NCI-H526 treated with DMSO at 0.1 percent for 48 hours (cell line): ENCODE measurements around the gene CCL15.
A peak's percentile ranks its signal among the peaks of the same experiment; 100 is the strongest.
"Not testable (repeated sequence)": the region's sequence is repeated elsewhere in the genome, so short reads cannot be mapped to it uniquely, and the experiment has no call there.

ENCODE experiments used
- DNase-seq: peaks from one replicate; lab custom pipeline; 2025; lab: John Stamatoyannopoulos, UW

CCL15 gene, protein sequence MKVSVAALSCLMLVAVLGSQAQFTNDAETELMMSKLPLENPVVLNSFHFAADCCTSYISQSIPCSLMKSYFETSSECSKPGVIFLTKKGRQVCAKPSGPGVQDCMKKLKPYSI

DNA sequence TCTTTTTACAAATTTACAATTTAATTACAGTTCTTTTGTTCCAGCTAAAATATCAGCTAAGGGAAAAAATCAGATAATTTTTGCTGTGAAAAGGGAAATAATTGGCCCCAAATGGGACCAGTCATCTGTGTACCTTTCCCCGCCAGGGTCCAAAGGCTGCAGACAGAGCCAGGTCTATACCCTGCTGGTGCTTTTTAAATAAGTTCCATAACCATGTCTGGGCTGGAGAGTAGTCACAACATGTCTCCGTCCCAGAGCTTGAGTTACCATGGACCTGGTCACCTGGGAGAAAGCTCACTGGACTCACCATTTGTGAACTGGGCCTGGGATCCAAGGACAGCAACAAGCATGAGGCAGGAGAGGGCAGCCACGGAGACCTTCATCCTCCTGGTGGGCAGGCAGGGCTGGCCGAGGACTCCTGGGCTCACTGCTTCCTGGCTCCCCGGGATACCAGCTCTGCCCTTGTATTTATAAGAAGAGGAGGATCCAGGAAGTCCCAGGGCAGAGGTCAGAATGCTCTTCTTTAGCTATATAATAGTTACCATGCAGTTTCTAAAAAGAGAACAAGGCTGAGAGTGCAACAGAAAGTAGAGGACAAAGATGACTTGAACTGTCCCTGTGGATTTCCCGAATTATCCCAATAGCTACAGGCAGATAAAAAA is at the start of gene CCL15:
TSS of gene CCL15 (minus strand) at position 444 of the 662 bp plus-strand sequence. CDS start at position 383, 61 bp downstream.
- no peak for DNase-seq

DNA sequence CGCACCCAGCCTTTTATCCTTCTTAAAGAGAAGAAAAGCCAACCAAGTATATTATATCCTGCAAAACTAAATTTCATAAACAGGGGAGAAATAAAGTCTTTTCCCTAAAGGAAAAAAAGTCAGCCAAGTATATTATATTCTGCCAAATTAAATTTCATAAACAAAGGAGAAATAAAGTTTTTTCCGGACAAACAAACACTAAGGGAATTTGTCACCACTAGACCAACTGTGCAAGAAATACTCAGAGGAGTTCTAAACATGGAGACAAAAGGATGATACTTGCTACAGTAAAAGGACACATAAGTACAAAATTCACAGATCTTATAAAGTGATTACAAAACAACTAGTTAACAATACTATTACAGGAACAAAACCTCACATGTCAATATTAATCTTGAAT is 48.3 kb upstream of the CCL15 start:
- no peak for DNase-seq

DNA sequence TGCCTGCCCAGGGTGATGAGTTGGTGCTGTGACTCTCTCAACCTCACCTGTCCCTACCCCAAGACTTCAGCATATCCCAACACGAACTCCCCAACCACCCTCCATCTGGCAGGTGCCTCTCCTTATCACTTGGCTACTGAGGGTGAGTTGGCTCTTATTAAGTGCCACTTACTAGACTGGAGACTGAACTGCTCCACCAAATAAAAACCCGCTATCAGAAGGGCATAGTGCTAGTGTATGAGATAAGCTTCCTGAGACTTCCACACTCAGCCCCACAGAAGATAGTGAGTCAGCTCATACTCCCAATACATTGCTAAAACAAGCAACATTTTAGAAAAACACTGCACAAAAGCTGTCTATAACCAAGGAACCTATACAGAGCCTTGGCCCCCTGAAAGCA is 46.7 kb upstream of the CCL15 start:
- DNase-seq = no peak

DNA sequence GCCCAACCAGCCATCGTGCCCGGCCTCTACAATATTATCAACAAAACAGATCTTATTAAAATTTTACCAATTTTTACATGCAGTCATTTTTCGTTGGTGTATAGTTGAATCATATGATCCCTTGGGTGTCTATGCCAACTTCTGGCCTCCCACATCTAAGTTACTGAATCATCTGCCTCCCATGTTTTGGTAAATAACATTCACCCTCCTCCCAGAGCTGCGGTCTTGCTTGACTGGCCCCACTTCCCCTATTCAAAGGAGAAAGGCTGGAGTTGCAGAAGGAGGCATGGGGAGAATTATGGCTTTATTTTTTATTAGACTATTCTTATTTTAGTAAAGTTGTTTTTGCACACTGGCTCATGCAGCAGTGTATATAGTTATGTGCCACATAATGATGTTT is 34.9 kb upstream of the CCL15 start:
- DNase-seq = no peak

DNA sequence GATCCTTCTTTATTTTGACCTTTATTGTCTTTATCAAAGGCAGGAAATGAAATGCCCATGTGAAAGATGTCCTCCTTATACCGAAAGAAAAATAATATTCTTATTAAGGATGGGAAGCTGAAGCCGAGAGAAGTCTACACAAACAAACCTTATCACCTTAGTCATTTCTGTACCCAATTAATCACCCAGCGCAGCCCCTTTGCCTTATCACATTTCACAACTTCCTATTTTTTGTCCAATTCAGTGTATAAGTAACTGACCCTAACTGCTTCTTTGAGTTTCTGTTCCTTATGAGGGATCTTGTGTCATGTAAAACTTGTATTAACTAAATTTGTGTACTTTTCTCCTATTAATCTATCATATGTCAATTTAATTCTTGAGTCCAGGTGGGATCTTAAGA is 32.8 kb upstream of the CCL15 start:
- no peak for DNase-seq

DNA sequence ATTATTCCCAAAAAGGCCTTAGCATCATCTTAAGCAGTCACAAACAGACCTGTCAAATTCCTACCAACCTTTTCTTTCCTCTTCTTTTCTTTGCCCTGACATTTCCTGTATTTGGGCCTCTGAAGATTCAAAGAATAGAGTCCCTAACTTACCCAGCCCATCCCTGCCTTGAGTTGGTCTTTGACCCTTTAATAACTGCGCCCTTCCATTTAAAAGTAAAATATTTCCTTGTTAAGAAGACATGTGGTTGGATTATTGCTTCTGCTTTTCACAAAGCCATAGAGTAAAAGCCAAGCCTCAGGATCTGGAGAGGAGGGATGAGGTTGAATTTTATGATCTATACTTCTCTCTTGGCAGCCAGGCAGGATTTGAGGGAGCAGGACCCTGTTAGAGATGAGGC is 29.6 kb upstream of the CCL15 start:
- DNase-seq = no peak

DNA sequence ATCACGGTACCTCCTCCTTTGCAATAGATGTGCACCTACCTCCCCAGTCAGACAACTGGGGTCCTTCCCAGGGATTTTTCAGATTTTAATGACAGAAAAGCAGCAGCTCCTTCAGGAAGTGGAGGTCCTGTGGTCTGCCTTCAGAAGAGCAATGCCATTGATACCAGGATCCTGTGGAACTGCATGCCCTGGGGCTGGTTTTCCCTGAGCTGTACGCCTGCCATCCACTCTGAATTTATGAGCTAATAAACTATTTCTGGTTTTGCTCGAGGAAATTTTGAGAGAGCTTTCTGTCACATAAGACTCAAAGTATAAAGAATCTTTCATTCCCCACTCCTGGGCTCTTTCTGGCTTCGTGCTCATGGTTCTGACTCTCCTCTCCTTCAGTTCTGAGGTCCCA is 26.4 kb upstream of the CCL15 start:
- no peak for DNase-seq

DNA sequence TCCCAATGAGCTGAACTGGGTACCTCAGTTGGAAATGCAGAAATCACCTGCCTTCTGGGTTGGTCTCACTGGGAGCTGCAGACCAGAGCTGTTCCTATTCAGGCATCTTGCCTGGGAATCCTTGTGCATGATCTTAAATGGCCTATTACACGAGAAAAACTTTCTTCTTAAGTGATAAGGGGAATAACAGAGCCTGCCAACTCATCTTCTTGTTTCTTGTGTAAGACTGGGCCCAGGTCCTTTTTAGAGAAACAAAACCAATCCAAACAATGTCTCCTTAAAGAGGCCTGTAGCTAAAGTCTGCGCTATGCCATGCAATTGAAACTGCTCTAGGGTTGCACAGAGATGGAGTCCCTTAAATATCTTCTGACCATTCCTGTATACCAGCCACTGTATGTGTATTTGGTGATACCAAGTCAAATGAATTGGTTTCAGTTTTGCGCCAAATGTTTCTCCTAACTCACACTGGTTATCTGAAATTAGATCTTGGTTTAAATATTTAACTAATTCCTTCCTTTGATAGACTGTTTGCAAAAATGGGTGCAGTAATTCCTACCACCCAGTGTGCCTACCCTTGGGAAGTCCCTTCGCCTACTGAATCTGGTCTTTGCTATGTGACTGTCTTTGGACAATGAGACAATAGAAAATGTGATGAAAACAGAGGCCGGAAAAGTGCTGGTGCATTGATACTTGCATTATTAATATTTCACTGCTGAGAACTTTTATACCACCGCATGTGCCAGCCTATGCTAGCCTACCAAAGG is 22.9 kb upstream of the CCL15 start:
- no peak for DNase-seq

DNA sequence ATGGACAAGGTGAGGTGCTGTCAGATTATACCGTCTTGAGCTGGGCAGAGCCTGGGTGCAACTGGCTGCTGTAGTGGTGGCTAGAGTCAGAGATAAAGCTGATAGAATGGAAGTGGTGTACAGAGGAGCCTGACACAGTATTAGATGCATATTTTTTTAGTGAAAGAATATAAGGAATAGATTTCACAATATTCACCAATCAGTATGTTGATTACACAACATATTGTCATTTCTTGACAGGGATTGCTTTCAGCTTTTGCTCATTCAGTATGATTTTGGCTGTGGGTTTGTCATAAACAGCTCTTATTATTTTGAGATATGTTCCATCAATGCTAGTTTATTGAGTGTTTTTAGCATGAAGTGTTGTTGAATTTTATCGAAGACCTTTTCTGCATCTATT is 18.1 kb upstream of the CCL15 start:
- no peak for DNase-seq

DNA sequence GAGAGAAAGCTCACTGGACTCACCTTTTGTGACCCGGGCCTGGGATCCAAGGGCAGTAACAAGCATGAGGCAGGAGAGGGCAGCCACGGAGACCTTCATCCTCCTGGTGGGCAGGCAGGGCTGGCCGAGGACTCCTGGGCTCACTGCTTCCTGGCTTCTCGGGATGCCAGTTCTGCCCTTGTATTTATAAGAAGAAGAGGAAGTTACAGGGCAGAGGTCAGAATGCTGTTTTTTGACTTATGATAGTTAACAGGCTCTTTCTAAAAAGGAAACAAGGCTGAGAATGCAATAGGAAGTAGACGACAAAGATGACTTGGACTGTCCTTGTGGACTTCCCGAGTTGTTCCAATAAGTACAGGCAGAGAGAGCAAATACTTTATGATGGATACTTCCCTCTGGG is 16.4 kb upstream of the CCL15 start, which contains the start of gene CCL23:
TSS of gene CCL23 (minus strand) at position 174 of the 400 bp plus-strand sequence. CDS start at position 99, 75 bp downstream.
- no peak for DNase-seq

DNA sequence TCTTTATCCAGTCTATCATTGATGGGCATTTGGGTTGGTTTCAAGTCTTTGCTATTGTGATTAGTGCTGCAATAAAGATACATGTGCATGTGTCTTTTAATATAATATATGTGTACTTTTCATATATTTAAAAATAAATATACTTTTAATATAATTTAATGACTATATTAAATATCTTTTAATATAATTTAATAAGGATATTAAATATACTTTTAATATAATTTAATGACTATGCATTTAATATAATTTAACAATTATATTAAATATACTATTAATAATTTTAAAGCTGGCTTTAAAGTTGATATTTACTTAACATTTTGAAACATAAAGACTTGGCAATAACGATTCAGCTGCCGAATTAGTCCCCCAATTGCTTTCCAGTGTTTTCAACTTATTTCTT is 15.2 kb upstream of the CCL15 start:
- DNase-seq = no peak

DNA sequence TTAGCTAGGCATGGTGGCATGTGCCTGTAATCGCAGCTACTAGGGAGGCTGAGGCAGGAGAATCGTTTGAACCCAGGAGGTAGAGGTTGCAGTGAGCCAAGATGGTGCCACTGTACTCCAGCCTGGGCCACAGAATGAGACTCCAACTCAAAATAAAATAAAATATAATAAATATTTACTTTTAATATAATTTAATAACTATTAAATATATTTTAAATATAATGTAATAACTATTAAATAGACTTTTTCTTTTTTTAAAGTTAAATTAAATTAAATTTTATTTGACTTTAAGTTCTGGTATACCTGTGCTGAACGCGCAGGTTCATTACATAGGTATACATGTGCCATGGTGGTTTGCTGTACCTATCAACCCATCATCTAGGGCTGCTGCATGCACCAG is 14.5 kb upstream of the CCL15 start:
- DNase-seq = not testable (repeated sequence)

DNA sequence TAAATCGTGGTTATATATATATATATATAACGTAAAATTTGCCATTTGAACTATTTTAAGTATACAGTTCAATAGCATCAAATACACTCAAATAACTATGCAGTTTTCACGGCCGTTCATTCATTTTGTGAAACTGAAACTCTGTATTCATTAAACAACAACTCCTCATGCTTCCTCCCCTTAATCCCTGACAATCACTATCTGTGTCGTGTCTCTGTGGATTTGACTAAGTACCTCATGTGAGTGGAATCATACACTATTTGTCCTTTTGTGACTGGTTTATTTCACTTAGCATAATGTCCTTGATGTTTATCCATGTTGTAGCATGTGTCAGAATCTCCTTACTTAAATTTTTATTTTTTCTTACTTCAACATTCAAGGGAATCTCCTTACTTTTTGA is 13.6 kb upstream of the CCL15 start:
- no peak for DNase-seq

DNA sequence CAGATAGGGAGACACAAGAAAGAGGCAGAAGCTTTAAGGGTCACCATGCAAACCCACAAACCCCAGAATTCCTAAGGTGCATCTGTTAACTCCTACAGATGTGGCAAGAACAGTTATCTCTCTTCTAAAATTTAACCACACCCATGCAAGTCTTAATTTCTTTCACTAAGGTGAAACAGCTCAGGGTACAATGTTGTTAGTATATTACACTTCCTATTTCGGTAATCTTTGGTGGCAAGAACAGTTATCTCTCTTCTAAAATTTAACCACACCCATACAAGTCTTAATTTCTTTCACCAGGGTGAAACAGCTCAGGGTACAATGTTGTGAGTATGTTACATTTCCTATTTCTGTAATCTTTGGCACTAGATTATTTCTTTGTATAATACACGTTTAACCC is 9.8 kb upstream of the CCL15 start:
- DNase-seq = no peak

DNA sequence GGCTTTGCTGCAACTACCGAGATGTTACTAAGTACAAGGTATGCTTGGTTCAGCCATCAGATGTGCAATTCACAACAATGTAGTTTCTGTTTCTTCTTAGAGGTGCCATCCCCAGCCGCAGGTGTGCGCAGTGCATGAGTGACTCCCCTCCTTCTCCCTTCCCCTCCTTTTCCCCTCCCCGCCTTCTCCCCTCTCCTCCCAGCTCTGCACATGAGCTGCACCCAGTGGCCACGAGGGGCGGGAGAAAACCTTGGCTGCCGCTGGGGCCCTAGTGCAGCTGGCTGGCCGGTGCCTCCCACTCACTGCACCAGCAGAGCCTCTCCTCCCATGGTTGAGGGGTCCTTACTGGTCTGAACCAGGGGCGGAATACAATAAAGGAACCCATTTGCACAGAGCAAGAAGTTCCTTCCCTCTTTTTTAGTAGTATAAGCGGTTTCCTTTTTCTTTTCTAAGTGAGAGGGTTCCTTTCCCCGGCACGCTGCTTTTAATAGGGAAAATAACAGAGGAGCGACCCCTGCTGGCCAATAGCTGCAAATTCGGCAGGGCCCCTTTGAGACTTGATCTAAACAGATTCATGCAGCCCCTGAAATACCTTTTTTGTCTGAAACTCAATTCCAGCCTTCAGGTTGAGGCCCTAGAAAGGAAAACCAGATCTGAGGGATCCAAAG is 7.8 kb upstream of the CCL15 start:
- DNase-seq = peak; percentile 32

DNA sequence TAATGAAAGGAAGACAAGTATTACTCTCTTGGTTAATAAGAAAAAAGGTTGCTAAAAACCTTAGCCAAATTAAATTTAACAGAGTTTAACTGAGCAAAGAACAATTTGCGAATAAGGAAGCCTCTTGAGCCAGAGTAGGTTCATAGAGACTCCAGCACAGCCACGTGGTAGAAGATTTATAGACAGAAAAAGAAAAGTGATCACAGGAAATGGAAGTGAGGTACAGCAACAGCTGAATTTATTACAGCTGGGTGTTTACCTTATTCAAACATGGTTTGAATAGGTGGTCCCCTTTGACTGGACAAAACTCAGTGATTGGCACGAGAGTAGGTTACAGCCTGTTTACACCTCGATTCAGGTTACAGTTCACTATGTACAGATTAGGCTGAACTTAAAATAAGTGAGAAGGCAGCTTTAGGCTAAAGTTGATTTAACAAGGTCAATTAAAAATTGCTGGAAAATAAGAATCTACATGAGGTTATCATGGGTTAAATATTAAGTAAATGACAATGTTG is 3.3 kb upstream of the CCL15 start:
- no peak for DNase-seq

DNA sequence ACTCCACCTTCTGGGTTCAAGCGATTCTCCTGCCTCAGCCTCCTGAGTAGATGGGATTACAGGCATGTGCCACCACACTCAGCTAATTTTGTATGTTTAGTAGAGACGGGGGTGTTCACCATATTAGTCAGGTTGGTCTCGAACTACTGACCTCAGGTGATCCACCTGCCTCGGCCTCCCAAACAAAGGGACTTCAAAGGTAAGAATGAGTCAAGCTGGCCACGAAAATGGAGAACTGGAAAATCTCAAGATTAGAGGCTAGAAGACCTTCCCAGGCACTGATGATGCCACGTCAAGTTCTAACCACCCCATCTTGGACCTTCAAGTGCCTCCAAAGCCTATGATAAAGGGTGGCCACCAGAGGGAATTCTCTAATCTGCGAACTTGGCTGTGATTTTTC is 1.3 kb upstream of the CCL15 start:
- no peak for DNase-seq

DNA sequence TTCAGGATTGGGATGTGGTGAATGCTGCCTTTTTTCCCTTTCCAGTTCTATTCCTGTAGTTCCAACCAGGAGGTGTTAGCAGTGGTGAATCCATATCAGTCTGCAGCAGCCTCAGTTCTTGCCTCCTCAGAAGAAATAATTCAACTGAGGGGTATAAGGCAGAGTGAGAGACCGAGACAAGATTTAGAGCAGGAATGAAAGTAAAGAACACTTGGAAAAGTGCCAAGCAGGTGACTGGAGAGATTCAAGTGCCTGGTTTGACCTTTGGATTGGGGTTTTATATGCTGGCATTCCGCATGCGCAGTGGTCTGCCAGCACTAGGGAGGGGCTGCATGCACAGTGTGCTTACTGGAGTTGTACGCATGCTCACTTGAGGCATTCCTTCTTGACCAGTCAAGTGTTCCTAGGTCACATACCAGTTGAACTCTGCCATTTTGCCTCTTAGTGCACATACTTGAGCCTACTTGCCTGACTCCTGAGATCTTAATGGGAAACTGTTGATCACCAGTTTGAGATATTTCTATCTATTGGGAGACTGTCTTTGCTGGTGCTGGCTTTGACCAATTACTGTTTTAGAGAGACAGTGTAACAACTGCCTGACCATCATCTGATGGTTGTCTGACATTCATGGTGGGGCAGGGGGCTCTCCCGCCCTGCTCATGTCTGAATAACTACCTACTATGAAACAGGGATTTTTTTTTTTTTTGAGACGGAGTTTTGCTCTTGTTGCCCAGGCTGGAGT is 680 bp upstream of the CCL15 start:
- no peak for DNase-seq

DNA sequence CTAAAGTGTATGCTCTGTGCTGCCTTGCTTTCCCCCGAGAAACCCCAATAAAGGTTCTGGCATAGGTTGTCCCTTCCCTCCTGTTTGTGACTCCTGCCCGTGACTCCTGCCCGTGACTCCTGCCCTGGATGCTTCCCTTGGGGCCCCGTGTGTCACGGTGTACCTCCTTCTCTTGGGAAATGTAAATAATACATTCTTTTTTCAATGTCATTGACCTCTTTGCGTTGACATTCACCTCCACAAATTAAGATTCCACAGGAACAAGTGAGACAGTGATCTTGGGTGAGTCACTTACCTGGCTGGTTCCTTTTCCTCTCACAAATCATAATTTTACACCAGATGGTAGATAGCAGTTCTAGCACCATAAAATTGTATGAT is 632 bp downstream of the CCL15 start:
- no peak for DNase-seq

DNA sequence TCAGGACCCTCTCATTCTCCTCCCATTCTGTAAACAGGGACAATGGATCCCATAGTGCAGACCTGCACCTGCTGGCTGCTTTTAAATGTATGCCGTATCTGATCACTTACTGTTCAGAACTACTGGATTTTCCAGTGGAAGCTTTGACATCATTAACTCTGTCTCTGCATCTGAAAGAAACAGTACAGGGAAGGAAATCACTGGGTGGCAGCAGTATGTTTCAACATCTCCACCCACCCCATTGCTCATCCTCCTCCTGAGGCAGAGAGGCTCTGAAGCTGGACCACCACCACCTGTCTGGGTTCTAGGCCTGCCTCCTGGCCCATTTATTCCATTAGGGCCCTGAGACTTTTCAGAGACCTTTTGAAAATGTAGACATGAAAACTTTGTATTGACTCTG is 2.6 kb downstream of the CCL15 start:
- no peak for DNase-seq

DNA sequence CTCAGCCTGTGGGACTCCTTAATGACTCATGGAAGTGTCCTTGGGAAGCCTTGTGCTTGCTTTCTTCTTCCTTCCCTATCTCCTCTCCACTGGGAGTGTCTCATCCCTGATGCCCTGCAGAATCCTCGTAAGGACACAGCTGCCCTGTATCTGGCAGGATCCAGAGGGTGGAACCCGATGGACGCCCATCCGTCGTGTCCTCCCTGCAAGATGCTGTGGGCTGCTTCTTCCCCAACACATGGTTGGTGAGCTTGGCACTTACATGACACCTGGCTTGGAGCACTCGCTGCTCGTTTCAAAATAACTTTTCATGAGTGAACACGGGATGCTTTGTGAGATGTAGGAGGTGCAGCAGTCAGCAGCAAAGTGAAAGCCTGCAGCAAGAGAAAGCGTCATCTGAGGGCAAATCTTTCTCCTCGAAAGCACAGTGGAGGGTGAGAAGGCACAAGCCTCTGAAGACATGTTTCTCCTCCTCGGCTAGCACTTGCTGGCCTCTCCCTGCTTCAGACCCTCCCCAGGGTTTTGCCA is 3.3 kb downstream of the CCL15 start:
- no peak for DNase-seq

DNA sequence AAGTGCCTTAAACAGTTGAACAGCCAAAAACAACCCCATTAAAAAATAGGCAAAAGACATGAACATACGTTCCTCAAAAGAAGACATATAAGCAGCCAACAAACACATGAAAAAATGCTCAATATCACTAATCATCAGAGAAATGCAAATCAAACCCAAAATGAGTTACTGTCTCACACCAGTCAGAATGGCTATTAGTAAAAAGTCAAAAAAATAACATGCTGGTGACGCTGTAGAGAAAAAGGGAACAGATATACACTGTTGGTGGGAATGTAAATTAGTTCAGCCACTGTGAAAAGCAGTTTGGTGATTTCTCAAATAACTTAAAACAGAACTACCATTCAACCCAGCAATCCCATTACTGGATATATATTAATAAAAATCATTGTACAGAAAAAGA is 6.0 kb downstream of the CCL15 start:
- DNase-seq = not testable (repeated sequence)
